Stomach smooth muscle (tissue), 2 donors: ENCODE data around the gene PPP1R12C.

Source experiments
- H3K27ac ChIP-seq: one replicate; pipeline ENCODE4 v1.7.0; 2013; ENCODE audit warnings: mild to moderate bottlenecking, low read length, inconsistent platforms
- H3K27me3 ChIP-seq, 2 donors: one replicate each; pipeline ENCODE4 v1.7.0; 2013; ENCODE audit warnings: low read length in 2 of 2; ENCODE audit not compliant: insufficient read depth in 2 of 2, control insufficient read depth in 1 of 2
- H3K36me3 ChIP-seq, 2 donors: one replicate each; pipeline ENCODE4 v1.7.0; 2013; ENCODE audit warnings: low read length in 2 of 2; ENCODE audit not compliant: control insufficient read depth in 2 of 2, insufficient read depth in 2 of 2
- H3K4me1 ChIP-seq: one replicate; pipeline ENCODE4 v1.7.0; 2013; ENCODE audit warnings: low read length; ENCODE audit not compliant: control insufficient read depth, insufficient read depth
- H3K4me3 ChIP-seq, 2 donors: one replicate each; pipeline ENCODE4 v1.7.0; 2013; ENCODE audit warnings: low read length in 2 of 2
- H3K9ac ChIP-seq, 2 donors: one replicate each; pipeline ENCODE4 v1.7.0; 2013; ENCODE audit warnings: low read length in 2 of 2, mild to moderate bottlenecking in 1 of 2
- H3K9me3 ChIP-seq, 2 donors: one replicate each; pipeline ENCODE4 v1.7.0; 2013; ENCODE audit warnings: low read length in 2 of 2; ENCODE audit not compliant: control insufficient read depth in 2 of 2
- donor health status: healthy.
- donor health status: Pancreatic carcinoma.

The PPP1R12C gene

DNA sequence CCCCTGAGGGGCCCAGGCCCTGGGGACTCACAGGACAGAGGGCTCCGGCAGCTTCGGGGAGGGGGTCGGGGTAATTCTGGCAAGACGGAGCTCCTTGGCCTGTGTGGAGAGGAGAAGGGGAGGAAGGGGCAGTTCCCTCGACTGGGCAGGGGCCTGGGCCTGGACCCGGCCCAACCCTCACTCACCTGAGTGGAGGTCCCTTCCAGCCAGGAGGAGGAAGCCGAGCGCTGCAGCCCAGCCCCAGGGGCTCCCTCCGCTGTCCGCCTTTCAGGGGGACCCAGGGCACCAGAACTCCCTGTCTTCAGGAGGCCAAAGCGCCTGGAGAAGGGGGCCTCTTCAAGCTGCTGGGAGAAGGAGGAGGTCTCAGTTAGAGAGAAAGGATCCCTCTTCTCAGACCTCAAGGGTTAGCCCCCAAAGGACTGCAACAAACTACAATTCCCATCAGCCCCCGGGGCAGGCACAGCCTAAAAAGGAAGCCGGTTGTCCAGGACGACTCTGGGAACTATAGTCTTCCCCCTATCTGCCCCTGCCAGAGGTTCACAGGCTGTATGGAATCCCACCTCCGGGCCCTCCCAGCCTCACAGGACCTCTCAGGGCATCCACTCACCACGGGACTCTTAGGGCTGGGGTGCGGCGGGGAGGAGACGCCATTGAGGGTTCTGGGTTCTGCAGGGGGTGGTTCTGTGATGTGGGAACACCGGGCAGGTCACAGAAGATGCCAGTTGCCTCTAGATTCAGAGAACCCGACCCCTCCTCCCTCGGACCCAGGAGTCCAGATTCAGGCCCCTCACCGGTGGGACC lies 22.0 kb downstream of the PPP1R12C start:
- Histone ChIP-seq H3K36me3 (peaks cover 42 to 45% of the 10 kb centered on the region in 2 donors), H3K27ac (peak overlapping the region; percentile 31), H3K4me1 (peaks cover 17% of the 10 kb centered on the region), H3K9me3 (no peaks in the 10 kb centered on the region), H3K9ac (no peak overlapping the region), H3K4me3 (no peak overlapping the region), H3K27me3 (no peaks in the 10 kb centered on the region)

- Histone ChIP-seq H3K4me3 (no peak overlapping the region), H3K9ac (no peak overlapping the region), H3K27me3 (no peaks in the 10 kb centered on the region), H3K27ac (peak overlapping the region; percentile 31), H3K36me3 (peaks cover 39 to 45% of the 10 kb centered on the region in 2 donors), H3K9me3 (no peaks in the 10 kb centered on the region), H3K4me1 (peaks cover 16% of the 10 kb centered on the region)
Observed at GRCh38 chr19:55094456-55095259, 22.8 kb downstream of the PPP1R12C start.

GRCh38 chr19:55092423-55093318 lies 24.8 kb downstream of the PPP1R12C start:
- Histone ChIP-seq H3K9me3 (no peaks in the 10 kb centered on the region), H3K27ac (no peak overlapping the region), H3K36me3 (peaks cover 31 to 36% of the 10 kb centered on the region in 2 donors), H3K27me3 (no peaks in the 10 kb centered on the region), H3K4me1 (peaks cover 17% of the 10 kb centered on the region), H3K4me3 (no peak overlapping the region), H3K9ac (no peak overlapping the region)

GRCh38 chr19:55091955-55092354 lies 25.5 kb downstream of the PPP1R12C start:
- H3K27me3 ChIP-seq, result no peaks in the 10 kb centered on the region
- H3K4me3 ChIP-seq, result no peak overlapping the region
- peaks cover 24% of the 10 kb centered on the region for H3K4me1 ChIP-seq
- H3K27ac ChIP-seq, result no peak overlapping the region
- no peak overlapping the region for H3K9ac ChIP-seq
- peaks cover 30 to 36% of the 10 kb centered on the region in 2 donors for H3K36me3 ChIP-seq
- H3K9me3 ChIP-seq, result no peaks in the 10 kb centered on the region

GRCh38 chr19:55091126-55091910 lies 26.1 kb downstream of the PPP1R12C start:
- H3K27ac ChIP-seq, result no peak overlapping the region
- no peak overlapping the region for H3K9ac ChIP-seq

GRCh38 chr19:55090564-55090963 lies 26.9 kb downstream of the PPP1R12C start:
- H3K9ac ChIP-seq, result no peak overlapping the region
- no peaks in the 10 kb centered on the region for H3K9me3 ChIP-seq
- H3K27ac ChIP-seq, result no peak overlapping the region
- H3K4me1 ChIP-seq, result peaks cover 34% of the 10 kb centered on the region
- H3K27me3 ChIP-seq, result peaks cover 4 to 8% of the 10 kb centered on the region in 2 donors
- peaks cover 29 to 36% of the 10 kb centered on the region in 2 donors for H3K36me3 ChIP-seq
- H3K4me3 ChIP-seq, result no peak overlapping the region

More at GRCh38 chr19:55091126-55091910, 26.1 kb downstream of the PPP1R12C start:
- H3K4me1 ChIP-seq, result peaks cover 30% of the 10 kb centered on the region
- peaks cover 0 to under 1% of the 10 kb centered on the region in 2 donors for H3K27me3 ChIP-seq
- no peak overlapping the region for H3K4me3 ChIP-seq
- H3K36me3 ChIP-seq, result peaks cover 30 to 36% of the 10 kb centered on the region in 2 donors
- no peaks in the 10 kb centered on the region for H3K9me3 ChIP-seq

DNA sequence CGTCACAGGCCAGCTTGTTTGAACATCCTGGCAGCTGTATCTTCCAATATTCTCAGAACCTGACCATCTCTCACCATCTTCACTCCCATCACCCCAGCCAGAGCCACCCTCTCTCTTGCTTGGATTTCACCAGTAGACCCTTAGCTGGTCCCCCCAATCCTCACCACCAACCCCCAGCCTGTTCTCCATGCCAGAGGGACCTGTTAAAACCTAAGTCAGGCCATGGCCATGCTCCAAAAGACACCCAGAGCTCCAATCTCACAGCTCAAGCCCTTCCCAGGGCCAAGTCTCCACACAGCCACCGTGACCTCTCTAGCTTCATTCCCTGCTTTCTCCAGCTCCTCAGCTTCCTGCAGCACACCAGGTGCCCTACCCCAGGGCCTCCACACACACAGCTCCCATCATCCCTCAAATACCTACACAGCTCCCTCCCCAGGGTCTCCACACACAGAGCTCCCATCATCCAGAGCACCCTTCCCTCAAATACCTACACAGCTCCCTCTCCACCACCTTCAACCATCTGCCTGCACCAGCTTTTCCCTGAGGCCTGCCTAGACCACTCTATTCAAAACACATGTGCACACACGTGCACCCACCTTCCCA lies 28.0 kb downstream of the PPP1R12C start:
- H3K9me3 ChIP-seq, result no peaks in the 10 kb centered on the region
- peaks cover 34% of the 10 kb centered on the region for H3K4me1 ChIP-seq
- peaks cover 18 to 26% of the 10 kb centered on the region in 2 donors for H3K36me3 ChIP-seq
- H3K4me3 ChIP-seq, result no peak overlapping the region
- no peak overlapping the region for H3K27ac ChIP-seq
- H3K27me3 ChIP-seq, result peaks cover 15 to 19% of the 10 kb centered on the region in 2 donors
- no peak overlapping the region for H3K9ac ChIP-seq

DNA sequence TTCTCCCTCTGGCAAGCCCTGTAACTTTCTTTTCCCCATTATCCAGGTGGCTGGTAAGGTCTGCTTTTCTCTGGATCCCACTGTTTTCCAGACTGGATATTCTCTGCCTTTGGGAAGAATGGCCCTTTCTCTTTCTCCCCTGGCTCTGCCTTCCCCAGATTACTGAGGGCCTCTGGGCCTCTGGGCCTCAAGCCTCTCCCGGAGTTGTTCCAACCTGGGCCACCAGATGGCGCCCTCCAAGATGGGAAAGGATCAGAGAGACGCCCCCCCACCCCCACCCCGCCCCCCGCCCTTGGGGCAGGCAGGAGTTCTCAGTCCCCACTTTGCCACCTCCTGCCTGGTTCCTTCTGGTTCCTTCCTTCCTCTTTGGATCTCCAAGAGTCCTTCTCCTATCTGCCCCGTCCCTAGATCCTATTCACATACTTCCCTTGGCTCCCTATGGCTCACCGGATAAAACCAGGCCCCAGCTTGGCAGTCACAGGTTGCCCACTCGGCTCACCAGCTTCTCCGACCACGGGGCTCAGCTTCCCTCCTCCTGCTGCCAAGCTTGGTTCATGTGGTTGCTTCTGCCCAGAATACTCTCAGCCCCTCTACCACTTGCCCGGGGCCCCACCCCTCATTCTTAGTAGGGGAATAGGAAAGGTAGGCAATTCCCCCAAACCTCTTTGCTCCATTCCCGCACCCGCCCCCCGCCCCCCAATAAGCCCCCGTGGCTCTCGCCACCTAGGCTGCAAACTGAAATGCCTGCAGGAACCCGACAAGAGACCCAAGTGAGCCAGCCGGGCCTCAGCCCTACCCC lies 28.7 kb downstream of the PPP1R12C start:
- peak overlapping the region; percentile 24 for H3K27ac ChIP-seq
- H3K9ac ChIP-seq, result peak overlapping the region in 1 of 2 donors; percentile 55
- peaks cover 22 to 26% of the 10 kb centered on the region in 2 donors for H3K27me3 ChIP-seq
- H3K4me3 ChIP-seq, result no peak overlapping the region
- H3K9me3 ChIP-seq, result no peaks in the 10 kb centered on the region
- H3K4me1 ChIP-seq, result peaks cover 32% of the 10 kb centered on the region
- peaks cover 14 to 23% of the 10 kb centered on the region in 2 donors for H3K36me3 ChIP-seq

DNA sequence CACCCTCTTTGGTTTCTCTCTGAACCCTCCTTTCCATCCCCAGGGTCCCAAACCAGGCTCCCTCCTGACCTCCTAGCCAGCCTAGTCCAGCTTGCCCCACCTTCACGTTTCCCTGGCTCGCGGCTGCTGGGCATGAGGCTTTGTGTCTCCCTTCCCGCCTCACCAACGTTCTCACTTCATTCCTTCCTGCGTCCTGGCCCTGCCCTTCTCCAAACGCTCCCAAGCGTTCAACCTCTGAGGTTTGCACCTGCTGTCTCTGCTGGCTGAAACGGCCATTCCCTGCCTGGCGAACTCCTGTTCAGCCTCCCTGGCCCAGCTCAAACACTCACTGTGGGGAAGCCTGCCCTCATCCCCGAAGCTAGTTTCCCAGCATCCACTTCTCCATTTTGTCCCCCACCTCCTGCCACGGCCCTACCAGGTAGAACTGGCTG lies 29.4 kb downstream of the PPP1R12C start:
- Histone ChIP-seq H3K27me3 (peaks cover 27 to 33% of the 10 kb centered on the region in 2 donors), H3K36me3 (peaks cover 14 to 23% of the 10 kb centered on the region in 2 donors), H3K27ac (peak overlapping the region; percentile 24), H3K9me3 (no peaks in the 10 kb centered on the region), H3K4me1 (peaks cover 32% of the 10 kb centered on the region), H3K4me3 (peak overlapping the region in 1 of 2 donors; percentile 71), H3K9ac (peak overlapping the region in 1 of 2 donors; percentile 55)
